Osteocyte (in vitro differentiated cells): ENCODE results near the gene PARP16. TPM values are rescaled to one million over a fixed set of nuclear protein-coding genes. Genes with fewer than 3 reads are reported as not detected.
A peak's percentile ranks its signal among the peaks of the same experiment; 100 is the strongest.

Experiments
- DNase-seq: peaks from one replicate; pipeline ENCODE4 v3.0.0; 2021; ENCODE audit warnings: mixed read lengths; ENCODE audit not compliant: unreplicated experiment; ENCODE audit errors: extremely low spot score
- H3K27ac Mint-ChIP-seq: one replicate; pipeline ENCODE4 v1.8.0; 2021; ENCODE audit warnings: mild to moderate bottlenecking, mixed read lengths; ENCODE audit not compliant: unreplicated experiment
- H3K27me3 Mint-ChIP-seq: one replicate; pipeline ENCODE4 v1.8.0; 2021; ENCODE audit warnings: mixed read lengths; ENCODE audit not compliant: unreplicated experiment
- H3K36me3 Mint-ChIP-seq: one replicate; pipeline ENCODE4 v1.8.0; 2021; ENCODE audit warnings: mixed read lengths; ENCODE audit not compliant: unreplicated experiment
- H3K4me1 Mint-ChIP-seq: one replicate; pipeline ENCODE4 v1.8.0; 2021; ENCODE audit warnings: mixed read lengths; ENCODE audit not compliant: unreplicated experiment
- H3K4me3 Mint-ChIP-seq: one replicate; pipeline ENCODE4 v1.8.0; 2021; ENCODE audit warnings: mild to moderate bottlenecking, moderate library complexity, mixed read lengths; ENCODE audit not compliant: unreplicated experiment
- H3K9me3 Mint-ChIP-seq: one replicate; pipeline ENCODE4 v1.8.0; 2021; ENCODE audit warnings: mixed read lengths; ENCODE audit not compliant: unreplicated experiment
- CTCF ChIP-seq: fragments of 200-600 bp; sonication (generic); IDR thresholded peaks from 2 replicates; pipeline ENCODE4 v1.5.0; 2021; ENCODE audit warnings: antibody characterized with exemption, mild to moderate bottlenecking, moderate library complexity
- total RNA-seq: library from RNA; stranded (reverse); gene quantifications from 2 replicates; pipeline ENCODE4 v1.2.1, GENCODE V29; 2021

PARP16 gene
- total RNA-seq, 1 donor from 2014 or later, result 9.5 TPM

- Mint-ChIP-seq H3K4me1 (peaks cover 11% of the 10 kb centered on the region), H3K27me3 (peaks cover 3% of the 10 kb centered on the region), H3K9me3 (no peaks in the 10 kb centered on the region), H3K27ac (no peak overlapping the region), H3K36me3 (peaks cover 5% of the 10 kb centered on the region), H3K4me3 (peak overlapping the region; percentile 78)
- no peak for DNase-seq
- TF ChIP-seq CTCF, result no peak
Measured at GRCh38 chr15:65287520-65287855, 805 bp upstream of the PARP16 start.

- TF ChIP-seq CTCF, result no peak
- H3K4me3 Mint-ChIP-seq, result peak overlapping the region; percentile 78
- H3K27ac Mint-ChIP-seq, result peak overlapping the region; percentile 44
- peaks cover 11% of the 10 kb centered on the region for H3K4me1 Mint-ChIP-seq
- peaks cover 3% of the 10 kb centered on the region for H3K27me3 Mint-ChIP-seq
- H3K36me3 Mint-ChIP-seq, result peaks cover 5% of the 10 kb centered on the region
- no peaks in the 10 kb centered on the region for H3K9me3 Mint-ChIP-seq
- no peak for DNase-seq
Measured at GRCh38 chr15:65286069-65286703, 497 bp downstream of the PARP16 start.

GRCh38 chr15:65285291-65286068 lies 1.2 kb downstream of the PARP16 start:
- Mint-ChIP-seq H3K9me3 (no peaks in the 10 kb centered on the region), H3K27ac (no peak overlapping the region), H3K4me1 (peaks cover 11% of the 10 kb centered on the region), H3K4me3 (peak overlapping the region; percentile 78), H3K36me3 (peaks cover 5% of the 10 kb centered on the region), H3K27me3 (peaks cover 3% of the 10 kb centered on the region)
- no peak for DNase-seq
- no peak for TF ChIP-seq CTCF

GRCh38 chr15:65278480-65278879 lies 8.2 kb downstream of the PARP16 start:
- Mint-ChIP-seq H3K9me3 (no peaks in the 10 kb centered on the region), H3K4me1 (no peaks in the 10 kb centered on the region), H3K4me3 (no peak overlapping the region), H3K27me3 (no peaks in the 10 kb centered on the region), H3K36me3 (peaks cover 7% of the 10 kb centered on the region), H3K27ac (no peak overlapping the region)
- TF ChIP-seq CTCF, result no peak
- no peak for DNase-seq

- H3K36me3 Mint-ChIP-seq, result peaks cover 4% of the 10 kb centered on the region
- H3K9me3 Mint-ChIP-seq, result no peaks in the 10 kb centered on the region
- no peak for DNase-seq
- no peaks in the 10 kb centered on the region for H3K27me3 Mint-ChIP-seq
- TF ChIP-seq CTCF, result no peak
- no peak overlapping the region for H3K4me3 Mint-ChIP-seq
- no peak overlapping the region for H3K27ac Mint-ChIP-seq
- no peaks in the 10 kb centered on the region for H3K4me1 Mint-ChIP-seq
Measured at GRCh38 chr15:65277015-65277414, 9.7 kb downstream of the PARP16 start.
